Inferior parietal cortex (tissue), 1 donor: ENCODE data around the gene DCLK2.
A peak's percentile ranks its signal among the peaks of the same experiment; 100 is the strongest.

Experiments
- DNase-seq: peaks from one replicate; pipeline ENCODE4 v3.0.0-alpha.2; 2016; ENCODE audit errors: extremely low spot score

The DCLK2 gene

DNA sequence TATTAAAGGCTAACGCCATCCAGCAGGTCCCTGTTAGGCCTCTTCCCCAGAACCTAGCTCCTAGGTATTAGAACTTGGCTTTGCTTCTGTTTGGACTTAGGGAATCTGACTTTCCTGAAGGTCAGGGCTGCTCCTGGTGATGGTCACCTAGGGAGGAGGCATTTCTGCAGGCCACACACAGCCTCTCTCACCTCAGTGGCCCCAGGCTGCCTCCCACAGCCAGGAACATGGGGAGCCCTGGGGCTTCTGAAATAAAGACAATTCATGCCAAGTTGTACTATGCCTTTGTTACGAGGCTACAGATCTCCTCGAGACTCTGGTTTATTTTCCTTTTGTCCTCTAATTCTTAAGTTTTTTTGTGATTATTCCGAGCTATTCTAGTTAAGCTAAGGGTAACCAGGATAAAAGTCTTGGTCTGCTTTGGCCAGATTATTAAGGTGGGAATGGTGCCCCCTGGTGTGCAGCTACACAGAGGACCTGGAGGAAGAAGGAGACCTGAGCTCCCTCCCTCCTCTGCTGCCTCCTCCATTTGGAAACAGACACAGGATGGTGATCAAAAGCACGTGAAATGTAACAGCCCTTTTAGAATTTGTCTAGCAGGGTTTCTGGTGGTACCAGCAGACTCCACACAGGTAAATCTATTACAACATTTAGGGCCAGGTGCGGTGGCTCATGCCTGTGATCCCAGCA is 131.0 kb downstream of the DCLK2 start:
- DNase-seq, result no peak

DNA sequence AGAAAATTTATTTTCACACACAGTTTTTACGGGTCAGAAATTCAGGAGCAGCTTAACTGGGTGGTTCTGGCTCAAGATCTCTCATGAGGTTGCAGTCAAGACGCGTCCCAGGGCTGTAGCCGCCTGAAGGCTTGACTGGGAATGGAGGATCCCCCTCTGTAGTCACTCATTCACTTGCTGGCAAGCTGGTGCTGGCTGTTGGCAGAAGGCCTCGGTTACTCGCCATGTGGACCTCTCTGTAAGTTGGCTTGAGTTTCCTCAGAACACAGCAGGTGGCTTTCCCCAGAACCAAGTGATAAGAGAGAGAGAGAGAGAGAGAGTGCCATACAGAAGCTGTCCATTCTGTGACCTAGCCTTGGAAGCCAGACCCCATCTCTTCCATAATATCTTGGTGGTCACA is 132.8 kb downstream of the DCLK2 start:
- no peak for DNase-seq

DNA sequence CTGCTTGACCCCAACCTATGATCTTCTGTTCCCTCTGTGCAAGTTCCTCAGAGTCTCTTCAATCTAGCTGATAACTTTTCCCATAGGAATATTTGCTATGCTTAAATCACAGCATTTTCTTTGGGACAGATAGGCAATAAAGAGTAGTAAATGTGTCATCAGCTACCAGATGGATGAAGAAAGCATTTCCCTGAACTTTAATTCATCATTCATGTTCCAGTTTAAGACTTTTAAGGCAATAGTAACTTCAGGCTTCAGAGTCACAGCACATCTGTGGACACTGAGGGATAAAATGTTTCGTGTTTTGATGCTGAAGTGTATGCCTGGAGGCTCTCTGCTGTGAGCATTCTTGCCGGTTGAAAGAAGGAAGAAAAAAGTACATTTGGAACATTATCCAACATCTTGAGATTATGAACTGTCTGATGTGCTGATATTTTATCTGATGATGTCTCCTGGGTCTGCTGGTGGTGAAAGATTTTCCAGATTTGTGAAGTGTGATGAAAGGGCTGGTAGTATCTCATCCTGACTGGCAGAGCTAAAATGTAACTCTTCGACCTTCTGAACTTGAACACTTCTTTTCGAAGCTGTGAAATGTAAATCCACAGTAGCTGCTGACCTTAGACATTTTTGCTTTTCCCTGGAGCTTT is 133.7 kb downstream of the DCLK2 start:
- DNase-seq, result no peak

DNA sequence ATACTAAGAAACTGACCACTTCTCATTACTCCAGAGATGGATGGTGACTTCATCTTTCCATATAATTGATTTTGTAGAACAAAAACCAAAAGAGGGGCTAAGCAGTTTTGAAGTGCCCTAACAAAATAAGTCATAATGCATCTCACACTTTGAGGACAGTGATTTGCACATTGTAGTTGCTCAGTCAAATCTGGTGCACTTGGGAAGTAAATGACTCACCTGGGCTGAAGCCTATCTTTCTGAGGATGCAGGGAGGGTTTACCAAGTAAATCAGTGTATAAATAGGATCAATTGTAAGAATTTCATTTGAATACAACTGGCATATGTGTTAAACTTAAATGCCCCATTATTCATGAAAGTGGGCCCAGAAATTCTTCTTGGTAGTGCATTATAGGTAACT is 134.2 kb downstream of the DCLK2 start:
- DNase-seq, result no peak

DNA sequence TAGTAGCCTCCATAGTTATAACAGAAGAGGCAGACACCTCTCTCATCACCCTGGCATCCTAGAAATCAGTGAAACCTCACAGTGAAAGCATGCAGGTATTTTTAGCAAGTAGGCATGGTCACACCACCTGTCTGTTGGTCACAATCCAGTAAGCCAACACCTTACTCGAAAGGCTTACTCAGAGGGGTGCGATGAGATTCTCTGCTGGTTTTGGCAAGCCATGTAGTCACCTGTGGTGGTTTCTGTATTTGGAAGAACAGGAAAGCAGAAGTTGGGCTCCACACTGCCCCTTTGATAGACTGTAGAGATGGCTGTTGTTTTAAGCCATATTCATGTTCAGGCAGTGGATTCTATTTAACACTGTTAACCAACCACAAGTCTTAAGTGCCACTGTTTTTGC is 134.7 kb downstream of the DCLK2 start:
- no peak for DNase-seq

DNA sequence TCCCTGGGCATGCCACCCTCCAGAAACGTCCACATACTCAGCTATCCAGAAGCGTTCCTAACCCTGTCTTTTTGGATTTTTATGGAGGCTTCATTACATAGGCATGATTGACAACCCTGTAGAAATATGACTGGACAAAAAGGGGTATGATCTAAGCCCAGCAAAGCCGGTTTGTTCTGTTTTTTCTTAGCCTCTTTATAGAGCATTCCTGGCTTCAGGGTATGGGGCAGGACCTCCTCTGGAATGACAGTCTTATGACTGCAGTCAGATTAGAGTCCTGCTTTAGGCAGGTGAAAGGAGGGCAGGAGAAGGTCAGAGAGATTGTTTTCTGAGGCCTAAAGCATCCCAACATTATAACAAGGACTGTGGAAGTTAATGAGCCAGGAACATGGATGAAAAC is 137.4 kb downstream of the DCLK2 start:
- DNase-seq, result no peak

DNA sequence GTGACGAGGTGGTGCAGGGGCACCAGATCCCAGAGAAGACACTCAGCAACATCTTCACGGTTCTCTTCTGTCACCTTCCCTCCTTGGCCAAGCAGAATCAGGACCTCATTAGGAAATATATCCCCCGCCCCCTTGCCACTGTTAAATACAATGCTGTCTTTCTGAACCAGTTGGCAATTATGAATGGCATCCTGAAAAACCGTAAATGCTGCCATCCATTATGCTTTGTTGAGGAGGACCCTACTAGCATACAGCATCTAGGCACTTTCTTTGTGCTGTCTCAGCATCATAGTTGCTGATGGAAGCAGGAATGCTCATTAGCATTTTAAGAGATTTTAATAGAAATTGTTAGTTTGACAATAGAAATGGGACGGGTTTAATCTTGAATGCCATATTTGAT is 138.5 kb downstream of the DCLK2 start:
- peak; percentile 74 for DNase-seq

DNA sequence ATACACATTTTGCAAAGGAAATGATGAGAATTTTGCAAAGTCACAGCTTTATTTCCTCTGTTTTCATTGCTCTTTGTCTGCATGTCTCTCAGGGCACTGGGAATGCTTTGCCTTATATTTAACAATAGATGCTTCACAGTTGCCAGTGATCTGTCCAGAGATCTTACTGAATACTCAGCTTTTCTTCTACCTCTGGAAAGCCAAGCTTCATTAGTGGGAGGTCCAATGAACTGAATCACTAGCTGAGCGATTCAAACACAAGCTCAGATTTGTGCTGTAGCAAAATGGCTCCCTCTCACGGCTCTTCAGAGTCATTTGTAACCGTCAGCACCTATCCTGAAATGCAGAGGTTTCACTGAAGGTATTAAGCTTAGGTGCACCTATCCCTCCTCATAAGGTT is 138.9 kb downstream of the DCLK2 start:
- peak; percentile 72 for DNase-seq

DNA sequence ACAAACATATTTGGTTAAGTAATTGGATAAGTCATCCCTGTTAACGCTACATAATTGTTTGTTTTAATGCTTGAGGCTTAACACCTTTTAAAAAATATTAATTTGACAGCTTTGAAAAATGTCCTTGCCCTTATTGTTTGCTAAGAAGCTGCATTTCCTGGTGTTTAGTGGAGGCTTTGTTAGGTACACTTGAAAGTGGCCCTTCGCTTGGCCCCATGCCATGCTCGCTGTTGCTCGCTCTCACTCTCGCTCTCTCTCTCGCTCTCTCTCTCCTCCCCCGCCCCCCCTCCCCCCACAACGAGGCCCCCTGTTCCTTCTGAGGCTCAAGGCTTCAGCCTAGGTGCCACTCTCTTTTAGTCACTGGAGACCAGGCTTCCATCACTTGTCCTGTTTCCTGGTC is 139.6 kb downstream of the DCLK2 start:
- no peak for DNase-seq

DNA sequence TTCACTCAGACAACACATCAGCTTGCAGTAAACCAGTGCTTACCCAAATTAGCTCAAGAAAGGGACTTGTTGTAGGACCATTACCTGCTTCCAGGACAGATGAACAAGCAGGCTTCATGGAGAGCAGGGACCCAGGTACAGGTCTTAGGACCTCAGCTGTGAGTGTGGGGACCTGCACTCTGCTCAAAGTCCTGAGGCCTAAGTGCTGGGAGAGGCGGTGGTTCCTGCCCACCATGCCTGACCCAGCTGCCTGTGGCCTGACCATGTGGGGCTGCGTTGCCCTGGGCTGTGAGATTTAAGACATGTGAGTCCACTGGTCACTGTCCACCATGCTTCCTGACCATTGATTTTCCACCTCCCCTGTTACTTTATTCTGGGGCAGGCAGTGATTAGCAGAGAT is 140.2 kb downstream of the DCLK2 start:
- no peak for DNase-seq

DNA sequence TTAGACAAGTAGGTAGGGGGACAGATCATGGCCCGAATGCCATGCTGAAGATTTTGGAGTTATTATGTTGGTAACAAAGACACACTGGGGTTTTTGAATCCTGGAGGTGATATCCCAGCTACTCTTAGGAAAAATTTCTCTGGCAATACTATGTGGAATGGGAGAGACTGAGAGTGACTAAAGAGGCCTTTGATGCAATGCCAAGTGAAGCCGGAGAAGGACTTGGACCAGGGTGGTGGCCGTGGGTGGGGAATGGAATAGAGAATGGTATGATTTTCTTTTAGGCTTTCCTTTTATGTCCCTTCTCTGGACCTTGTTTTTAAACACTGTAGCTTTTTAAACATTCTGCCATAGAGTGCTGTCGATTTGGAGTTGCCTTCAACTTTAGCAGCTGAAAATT is 141.6 kb downstream of the DCLK2 start:
- DNase-seq, result no peak

DNA sequence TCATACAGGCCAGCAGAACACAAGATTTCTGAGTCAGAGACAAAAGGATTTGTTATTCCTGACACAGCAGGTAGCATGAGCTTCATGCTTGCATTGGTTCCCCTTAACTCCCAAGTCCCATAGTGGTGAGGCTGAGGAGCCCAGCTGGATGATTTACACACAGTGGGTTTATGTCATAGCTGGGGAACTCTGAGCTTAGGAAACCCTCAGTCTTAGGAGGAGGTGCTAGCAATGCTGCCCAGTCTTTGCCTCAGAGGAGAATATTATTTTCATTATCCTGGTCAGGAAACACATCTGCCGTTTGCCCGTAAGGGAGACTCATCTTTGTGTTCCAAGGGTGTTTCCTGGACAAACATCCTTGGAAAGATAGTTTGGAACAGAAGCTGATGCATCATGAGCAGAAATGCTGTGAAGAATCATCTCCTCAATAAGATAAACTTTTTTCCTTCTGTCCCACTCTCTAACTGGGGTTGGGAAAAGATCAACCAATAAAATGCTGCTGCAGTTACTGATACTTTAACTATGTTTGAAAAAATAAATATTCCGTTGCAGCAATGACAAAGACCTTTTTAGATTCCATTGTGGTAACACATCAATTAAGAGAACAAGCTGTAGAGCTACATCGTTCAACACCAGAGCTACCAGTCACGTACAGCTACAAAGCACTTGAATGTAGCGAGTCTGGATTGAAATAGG is 146.8 kb downstream of the DCLK2 start:
- no peak for DNase-seq

DNA sequence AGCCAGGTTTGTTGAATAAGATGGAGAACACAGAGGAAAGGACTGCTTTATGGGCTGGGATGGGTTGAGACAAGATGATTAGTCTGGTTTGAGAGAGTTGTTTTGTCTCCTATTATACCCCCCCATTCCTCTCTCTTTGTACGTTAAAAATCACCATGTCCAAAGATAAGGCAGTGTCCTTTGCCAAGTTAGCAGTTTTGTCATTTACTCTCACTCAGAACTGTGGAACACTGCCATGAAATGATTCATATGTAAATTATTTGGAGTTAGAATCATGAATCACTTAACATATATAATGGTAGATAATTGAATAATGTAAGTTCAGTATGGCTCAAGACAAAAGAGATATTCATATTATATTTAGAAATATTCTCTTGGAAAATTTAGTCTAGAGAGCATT is 151.3 kb downstream of the DCLK2 start:
- no peak for DNase-seq

DNA sequence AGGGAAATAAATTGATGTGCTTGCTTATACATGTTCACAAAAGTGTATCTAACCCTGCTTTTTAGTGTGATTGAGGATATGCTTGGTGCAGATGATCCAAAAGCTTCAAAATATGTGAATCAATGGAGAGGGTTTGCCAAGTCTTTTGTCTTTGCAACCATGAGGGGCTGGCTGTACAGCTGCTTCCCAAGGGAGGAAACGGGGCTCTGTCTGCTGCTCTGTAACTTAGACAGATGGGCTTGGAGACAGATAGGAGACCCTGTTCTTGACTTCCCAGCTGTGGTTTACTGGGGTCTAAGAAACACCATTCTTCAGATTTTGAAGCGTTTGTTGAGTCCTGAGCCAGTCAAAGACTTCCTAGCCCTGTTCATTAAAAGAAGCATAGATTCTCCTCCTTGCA is 152.3 kb downstream of the DCLK2 start:
- DNase-seq, result no peak

DNA sequence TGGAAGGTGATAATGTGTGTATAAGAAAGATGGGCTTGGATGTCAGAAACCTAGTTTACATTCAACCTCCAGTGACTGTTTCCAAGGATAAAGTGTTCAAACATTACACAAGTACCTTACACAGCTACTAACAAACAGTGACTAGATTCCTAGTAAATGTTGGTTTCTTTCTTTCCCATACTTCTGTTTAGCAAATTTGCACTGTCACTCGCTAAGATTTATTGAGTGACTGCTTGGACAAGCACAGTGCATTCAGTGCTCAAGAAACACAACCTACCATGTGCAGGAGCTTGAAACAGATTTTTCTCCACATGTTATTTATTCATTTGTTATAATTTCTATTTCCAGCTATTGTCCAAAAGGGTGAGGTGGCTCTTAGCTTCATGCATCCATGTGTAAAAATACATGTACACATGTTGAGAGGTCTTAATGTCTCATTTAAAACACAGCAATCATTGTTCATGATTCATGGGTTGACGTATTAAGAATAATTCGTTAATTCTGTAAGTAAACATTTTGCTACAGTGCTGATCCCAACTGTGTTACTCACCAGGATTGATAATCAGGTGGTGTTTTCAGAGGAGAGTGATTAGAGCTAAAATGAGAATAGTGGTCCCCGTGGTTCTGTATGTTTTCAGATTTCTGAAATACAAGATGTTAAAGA is 153.0 kb downstream of the DCLK2 start:
- DNase-seq, result no peak

DNA sequence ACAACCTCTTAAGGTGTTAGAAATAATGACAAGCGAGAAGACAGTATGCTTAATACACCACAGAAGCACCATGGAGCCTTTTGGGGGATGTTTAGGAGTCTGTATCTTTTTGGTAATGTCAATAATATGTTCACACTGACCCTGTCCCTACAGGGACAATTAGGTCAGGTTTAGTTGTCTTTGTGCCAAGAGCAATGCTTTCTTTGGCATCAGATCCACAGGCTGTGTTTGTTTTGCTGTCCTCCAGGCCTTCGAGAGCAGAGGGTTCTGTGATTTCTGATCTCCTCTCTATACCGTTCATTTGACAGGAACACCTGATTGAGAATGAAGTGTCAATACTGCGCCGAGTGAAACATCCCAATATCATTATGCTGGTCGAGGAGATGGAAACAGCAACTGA is 153.8 kb downstream of the DCLK2 start:
- DNase-seq, result no peak

DNA sequence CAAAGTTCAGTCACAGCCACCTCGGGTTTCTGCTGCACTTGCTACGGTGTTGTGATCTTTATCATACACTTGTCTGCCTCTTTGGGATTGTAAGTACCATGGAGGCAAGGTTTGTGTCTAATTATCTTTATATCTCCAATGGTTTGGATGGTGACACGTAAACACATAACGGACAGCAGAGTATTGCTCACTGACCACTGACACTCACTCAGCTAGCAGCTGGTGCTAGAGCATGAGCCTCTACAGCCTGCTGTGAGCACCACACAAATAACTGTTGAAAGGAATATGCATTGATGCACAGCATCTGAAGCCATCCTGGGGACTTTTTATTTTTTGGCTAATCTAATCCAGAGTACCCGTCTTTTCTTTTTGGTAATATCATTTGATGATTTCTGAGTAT is 156.0 kb downstream of the DCLK2 start:
- no peak for DNase-seq

DNA sequence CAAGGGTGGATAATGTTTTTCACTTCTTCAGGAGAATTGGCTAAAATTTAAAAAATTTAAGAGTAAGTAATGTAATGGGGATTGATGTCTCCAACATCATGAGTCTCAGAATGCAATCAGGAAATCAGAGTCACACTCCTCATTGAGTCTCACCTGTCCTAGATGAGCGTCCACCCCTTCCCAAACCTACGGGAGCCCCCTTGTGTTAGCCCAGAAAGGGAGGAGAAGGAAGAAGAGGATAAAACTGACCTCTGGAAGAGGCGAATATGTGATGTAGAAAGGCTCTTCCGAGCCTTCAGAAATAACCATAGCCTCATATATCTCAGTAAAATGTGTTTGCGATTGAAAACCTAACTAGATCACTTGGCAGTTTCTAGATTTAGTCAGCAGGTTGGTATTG is 157.1 kb downstream of the DCLK2 start:
- no peak for DNase-seq

DNA sequence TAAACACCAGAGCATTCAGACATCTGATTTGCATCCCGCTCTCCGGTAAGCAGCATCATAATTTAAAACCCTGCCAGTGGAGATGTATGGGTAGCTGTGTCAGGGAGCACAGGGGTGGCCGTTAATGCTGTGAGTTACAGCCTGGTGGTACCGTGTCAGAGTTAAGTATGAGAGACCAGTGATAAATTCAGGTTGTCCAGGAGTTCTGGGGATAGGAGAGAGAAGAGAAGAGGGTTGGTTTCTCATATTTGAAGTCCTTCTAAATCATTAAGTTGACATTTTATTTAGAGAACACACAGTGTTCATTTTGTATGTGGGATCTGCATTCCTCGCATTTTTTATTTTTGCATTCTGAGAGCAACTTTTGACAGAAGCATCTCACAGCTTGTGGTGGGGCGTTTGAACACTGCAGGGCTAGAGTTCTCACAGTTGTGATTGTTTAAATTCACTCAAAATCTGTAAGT is 157.6 kb downstream of the DCLK2 start:
- DNase-seq, result no peak

DNA sequence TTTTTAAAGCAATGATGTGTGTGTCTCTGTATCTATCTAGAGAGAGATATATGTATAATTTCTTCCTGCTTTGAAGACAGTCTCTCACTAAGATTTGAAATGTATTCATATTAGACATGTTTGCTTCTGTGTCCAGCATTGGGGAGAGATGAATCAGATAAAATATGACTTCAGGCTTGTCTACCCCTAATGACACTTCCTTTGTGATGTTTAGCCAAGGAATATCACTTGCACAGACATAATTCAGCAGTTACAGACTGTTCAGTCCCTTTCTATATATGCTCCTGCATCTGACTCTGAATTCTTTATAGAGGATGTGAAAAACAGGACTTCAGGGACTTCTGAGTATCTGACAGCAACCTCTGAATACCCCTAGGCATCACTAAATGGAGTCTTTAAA is 158.4 kb downstream of the DCLK2 start:
- DNase-seq, result no peak

DNA sequence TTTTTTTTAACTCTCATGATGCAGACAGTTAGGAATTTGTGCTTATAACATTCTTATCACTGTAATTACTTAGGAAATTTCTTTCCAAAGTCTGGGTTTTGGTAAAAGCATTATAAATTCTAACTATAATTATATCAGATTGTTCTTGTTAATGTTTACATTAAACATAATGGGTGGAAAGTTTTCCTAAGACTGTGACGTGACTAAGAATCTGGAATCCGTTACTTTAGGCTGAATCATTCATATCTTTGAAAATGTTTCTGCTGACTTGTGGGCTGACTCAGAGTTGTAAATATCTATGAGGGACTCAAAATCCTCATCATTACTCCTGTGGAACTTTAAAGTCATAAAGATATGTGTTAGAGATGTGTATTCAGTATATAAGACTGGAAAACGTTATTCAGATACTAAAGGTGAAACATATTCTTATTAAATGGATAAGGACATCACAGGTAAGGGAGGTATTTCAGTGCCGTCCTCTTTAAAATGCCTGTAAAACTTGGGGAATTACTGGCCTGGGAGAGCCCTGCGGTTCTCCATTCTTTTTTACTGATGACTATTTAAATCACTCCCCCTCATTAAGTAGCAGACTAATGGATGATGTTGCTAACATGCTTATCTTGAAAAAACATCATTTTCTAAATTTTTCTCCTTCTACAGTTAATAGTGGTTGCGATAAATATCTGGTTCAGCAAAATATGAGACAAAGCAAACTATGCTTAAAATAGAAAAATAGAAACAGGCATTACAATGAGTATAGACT is 159.0 kb downstream of the DCLK2 start:
- DNase-seq, result no peak

DNA sequence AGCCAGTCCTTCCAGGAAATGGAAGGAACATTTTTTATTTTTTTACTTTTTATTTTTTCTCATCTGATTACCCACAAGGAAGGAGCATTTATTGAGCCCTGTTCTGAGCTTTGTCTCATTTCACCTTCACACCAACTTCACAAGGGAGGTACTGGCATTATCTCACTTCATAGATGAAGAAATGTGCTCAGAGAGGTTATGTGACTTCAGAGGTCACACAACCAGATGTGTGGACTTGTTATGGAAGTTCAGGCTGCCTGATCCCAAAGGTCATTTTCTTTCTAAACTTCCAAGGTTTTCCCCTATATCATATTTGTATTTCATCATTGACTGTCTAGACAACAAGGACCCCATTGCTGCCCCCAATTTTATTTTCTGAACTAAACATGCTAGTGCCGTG is 160.3 kb downstream of the DCLK2 start:
- no peak for DNase-seq
